Glomerular visceral epithelial cell (primary cell): ENCODE measurements around the gene IRF2.

Experiments
- DNase-seq: peaks from one replicate; pipeline ENCODE4 v3.0.0-alpha.2; 2016; ENCODE audit errors: extremely low spot score

Gene IRF2

DNA sequence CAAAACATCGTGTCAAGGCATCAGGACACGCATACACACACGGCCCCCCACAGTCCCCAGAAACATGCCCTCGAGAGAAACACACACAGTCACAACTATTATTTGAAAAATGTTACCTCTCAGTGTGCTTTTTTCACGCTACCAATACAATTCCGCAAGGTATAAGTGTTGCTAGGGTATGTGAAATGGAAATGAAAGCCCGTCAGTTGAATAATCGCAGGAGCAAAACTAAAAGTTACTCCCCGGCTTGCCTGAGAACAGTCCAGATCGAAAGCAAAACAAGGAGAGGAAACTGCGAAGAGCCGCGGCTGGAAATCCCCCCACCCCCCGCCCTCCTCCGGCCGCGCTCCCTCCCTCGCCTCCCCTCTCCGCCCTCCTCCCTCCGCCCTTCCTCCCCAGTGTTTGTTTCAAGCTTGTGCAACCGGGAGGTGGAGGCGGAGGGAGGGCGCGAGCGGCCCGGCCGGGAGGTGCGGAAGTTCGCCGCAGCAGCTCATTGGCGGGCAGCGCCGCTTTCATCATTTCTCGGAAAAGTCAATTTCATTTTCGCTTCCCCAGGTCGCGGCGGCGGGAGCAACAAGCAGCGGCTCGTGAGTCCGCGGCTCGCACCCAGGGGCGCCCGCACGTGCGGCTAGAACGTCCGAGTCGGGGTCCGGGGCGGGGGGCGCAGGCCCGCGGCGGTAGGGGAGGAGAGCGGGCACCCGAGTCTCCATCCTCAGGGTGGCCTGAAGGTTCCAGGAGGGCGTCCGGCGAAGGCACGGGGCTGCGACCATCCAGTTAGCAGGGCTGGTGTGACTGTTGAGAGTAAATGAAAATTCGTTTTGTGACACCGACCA lies at the start of gene IRF2:
Gene IRF2 (minus strand): TSS at position 288 of the 833 bp plus-strand sequence. CDS start 45,486 bp downstream, outside the sequence.
- DNase-seq, result peak; percentile 98

GRCh38 chr4:184515606-184516005 lies 41.3 kb upstream of the IRF2 start:
- no peak for DNase-seq

- peak; percentile 77 for DNase-seq
Measured at GRCh38 chr4:184514121-184514988, 40.0 kb upstream of the IRF2 start.

DNA sequence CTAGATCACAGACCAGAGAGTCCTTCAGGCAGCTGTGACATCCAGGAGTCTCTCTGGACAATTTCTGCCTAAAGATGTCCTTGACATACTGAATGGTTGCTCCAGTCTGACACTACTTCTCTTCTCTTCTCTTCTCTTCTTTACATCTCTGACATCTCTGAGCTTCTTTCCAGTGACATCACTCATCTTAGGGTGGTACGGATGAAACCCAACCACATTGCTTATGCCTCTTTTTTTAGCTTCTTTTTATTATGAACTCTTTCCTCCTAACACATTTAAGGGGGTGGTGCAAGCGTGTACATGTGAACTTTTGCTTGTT lies 39.4 kb upstream of the IRF2 start:
- DNase-seq, result no peak

DNA sequence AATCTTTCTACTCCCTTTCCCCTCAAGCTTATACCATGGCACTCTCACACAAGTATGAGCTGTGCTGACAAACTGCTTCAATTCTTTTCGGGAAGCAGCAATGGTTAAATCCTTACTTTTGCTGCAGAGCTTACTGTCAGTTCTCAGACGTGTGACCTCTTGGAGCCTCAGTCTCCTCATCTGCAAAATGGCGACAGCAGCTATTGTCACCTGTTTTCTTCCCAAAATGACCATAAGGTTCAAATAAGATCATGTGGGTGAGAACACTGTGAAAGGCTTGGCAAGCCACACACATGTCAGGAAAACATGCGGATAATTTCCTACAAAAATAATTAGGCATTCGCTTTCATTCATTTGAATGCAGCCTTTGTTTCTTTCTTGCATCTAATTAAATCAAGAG lies 36.8 kb upstream of the IRF2 start:
- no peak for DNase-seq

GRCh38 chr4:184510401-184510800 lies 36.1 kb upstream of the IRF2 start:
- DNase-seq, result no peak

DNA sequence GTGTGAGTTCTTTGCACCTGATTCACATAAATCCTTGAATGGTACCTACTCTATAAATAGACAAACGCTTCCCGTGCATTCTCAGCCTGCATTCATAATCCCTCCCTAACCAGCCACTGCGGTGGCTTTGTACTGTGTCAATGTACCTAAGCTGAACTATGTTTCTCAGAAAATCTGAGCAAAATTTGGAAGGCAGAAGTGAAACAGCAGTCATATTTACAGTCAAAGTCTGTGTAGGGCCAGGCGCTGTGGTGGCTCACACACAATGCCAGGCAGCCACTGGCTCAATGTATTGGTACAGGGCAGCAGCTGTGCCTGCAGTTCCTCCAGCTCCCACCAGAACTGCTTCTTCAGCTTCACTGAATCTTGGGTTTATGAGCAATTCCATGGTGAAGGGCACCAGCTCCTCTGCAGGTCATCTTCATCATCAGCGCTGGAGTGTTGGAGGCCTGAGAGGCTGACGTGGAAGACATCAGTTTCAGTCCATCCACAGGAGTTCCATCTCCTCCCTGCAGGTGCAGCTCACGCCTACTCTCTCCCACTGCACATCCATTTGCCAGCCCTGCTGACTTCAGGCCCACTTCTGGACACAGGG lies 32.3 kb upstream of the IRF2 start:
- DNase-seq, result peak; percentile 7

GRCh38 chr4:184504385-184504784 lies 30.0 kb upstream of the IRF2 start:
- DNase-seq, result no peak

GRCh38 chr4:184503869-184504300 lies 29.5 kb upstream of the IRF2 start:
- no peak for DNase-seq

DNA sequence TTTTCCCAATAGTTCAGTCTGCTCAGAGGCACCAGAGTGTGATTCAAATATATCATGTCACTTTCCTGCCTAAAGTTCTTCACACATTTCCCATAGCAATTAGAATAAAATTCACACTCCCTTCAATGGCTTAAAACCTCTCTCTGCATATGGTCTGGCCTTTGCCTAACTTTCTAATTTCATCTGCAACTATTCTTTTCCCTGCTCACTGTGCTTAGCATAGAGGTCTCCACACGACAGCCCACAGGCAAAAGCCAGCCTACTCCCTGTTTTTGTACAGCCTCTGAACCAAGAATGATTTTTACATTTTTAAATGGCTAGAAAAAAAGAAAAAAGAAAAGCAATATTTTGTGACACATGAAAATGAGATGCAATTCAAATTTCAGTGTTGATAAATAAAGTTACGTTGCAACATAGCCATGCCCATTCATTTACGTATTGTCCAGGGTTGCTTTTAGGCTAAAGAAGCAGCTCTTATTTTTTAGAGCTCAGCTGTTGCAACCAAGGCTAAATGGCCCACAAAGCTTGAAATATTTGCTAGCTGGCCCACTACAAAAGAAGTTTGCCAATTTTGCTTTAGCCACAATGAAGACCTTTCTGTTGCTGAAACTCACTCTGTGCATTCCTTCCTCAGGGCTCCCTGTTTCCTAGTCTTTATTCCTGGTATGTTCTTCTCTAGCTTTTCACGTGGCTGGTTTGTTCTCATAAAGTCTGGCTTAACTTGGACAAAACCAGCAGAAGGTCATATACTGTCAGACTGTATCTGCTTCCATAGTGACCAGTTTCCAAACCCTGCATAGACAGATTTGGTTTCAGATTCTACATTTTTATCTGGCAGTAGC lies 26.6 kb upstream of the IRF2 start:
- DNase-seq, result no peak

DNA sequence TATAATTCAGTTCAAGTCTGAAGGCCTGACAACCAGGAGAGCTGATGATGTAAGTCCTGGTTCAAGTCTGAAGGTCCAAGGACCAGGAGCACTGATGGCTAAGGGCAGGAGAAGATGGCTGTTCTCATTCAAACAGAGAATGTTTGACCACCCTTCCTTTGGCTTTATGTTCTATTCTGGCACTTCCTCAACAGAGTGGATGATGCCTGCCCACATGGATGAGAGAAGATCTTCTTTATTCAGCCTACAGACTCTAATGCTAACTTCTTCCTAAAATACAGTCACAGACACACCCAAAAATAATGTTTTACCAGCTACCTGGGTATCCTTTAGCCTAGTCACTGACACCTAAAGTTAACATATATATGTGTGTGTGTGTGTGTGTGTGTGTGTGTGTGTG lies 25.6 kb upstream of the IRF2 start:
- DNase-seq, result no peak

DNA sequence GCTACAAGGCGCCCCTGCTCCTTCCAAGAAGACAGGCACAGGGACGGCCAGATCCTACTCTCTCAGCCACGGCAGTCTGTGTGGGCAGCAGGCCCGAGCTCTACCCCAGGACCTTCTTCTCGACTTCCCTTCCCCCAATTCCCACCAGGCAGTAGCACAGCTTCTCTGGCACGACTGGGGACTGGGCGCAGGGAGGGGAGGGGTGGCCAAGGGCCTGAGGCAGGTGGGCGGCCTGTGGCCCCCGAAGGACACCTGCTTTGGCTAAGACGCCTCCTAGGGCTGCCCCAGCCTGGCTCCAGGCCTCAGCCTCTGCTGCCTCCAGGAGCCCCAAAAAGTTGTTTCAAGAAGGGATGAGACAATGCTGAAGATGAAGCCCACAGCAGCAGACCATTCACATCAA lies 24.2 kb upstream of the IRF2 start:
- DNase-seq, result no peak

DNA sequence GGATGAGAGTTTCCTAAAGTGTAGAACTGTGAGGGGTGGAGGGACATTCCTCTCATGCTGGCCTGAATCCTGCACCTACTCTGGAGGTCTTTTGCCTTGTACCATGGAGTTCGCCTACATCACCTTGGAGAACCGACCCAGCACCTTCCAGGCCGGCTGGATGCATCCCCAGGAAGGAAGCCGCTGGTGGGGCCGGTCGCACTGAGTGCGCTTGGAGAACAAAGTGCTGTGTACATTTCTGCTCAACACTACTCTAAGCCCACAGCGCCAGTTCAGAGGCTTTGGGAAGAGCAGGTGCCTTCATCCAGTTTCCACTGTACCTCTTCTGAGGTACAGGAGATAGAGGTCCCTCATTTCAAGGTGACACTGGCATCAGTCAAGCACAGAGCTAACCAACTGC lies 15.4 kb upstream of the IRF2 start:
- no peak for DNase-seq

DNA sequence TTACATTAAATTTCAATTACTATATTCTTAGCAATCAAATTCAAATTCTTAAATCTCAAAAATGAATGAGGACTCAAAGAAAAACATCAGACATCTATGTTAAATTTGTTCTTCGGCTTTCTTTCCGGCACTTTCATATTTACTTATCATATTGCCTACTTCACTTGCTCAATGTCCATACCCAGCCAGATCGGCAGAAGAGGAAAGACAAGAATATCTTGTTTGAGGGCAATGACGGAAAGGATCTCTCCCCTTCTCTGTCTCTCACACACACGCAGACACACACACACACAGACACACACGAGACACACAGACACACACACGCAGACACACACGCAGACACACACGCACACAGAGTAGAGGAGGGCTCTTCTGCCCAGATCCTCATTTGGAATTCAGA lies 13.2 kb upstream of the IRF2 start:
- DNase-seq, result no peak

DNA sequence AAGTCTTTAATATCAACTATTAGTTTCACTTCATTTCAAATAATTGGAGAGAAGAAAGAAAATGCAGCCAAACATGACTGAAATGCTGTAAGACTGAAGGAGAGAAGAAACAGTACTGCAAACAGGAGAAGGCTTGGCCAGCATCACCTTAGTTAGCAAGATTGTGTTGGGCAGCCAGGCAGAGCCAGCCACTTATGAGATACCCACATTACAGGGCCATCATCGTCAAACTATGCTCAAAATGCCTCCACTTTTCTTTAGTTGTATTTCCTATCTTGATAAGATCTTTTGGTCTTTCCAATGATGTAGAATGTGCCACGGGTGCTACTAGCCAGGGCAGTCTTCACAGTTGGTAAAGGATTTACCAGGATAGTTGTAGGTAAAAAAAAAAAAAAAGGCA lies 10.9 kb upstream of the IRF2 start:
- DNase-seq, result no peak

DNA sequence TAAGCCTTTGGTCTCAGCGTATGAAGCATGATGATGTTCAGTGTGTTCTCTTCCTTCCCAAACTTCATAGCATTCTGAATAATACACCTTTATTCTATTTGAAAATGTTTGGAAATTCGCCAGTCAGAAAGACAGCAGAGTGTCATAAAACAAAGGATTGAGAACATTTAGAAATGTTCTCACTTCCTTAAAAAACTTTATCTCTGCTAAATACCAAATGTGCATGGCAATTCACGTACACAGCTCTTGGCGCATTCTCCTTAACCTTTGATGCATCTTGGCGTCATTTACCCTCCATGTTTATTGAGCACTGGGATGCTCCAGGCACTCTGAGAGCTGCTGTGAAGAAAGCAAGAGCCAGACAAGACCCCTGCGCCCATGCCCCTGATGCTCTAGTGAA lies 7.2 kb upstream of the IRF2 start:
- DNase-seq, result no peak

DNA sequence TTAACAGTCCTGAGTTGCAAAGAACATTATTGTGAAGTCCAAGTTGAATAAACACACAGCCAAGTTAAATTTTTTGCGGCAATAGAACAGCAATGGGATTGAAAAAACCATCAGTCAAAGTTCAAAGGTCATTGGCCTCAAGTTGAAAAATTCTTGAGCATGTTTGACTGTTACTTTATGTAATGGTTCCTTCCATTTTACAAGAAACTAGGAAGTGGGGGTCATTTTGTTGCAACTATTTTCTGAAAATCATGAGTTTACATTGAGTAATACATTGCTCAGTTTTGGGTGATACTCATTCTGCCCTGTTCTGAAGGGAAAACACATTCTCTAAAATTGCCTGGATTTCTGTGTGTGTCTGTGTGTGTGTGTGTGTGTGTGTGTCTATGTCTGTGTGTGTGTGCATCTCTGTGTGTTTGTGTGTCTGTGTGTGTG lies 5.2 kb upstream of the IRF2 start:
- no peak for DNase-seq

DNA sequence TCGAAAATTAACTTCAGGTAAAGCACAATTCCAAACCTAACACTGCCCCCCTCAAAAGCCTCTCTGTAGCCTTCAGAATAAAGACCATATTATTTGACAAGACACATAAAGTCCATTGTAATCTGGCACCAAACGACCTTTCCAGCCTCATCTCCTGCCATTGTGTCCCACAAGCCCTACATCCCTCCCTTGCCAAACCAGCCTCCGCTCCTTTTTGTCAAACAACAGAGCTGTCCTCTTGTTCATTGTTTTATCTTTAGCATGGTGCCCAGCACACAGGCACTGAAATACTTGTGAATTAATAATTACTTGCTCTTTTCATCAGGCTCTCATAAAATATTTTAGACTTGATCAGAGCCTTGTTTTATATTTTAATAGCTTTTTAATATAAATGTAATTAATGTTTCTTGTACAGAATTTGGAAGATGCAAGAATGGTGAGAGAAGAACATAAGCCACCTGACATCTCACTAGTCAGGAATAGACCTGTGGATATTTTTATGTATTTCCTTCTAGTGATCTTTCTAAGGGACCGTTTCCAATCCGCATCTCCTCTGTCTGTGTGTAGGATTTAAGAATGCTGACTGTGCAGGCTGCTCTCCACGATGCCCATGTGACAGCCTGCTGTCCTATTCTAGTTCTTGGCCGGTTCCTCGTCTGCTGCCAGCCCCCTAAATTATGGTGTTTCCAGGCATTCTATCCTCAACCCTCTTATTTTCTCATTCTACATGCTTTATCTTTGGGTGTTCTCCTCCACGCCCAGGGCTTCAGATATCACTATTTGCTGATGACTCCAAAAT lies 3.0 kb upstream of the IRF2 start:
- no peak for DNase-seq

GRCh38 chr4:184476695-184477094 lies 2.3 kb upstream of the IRF2 start:
- no peak for DNase-seq

DNA sequence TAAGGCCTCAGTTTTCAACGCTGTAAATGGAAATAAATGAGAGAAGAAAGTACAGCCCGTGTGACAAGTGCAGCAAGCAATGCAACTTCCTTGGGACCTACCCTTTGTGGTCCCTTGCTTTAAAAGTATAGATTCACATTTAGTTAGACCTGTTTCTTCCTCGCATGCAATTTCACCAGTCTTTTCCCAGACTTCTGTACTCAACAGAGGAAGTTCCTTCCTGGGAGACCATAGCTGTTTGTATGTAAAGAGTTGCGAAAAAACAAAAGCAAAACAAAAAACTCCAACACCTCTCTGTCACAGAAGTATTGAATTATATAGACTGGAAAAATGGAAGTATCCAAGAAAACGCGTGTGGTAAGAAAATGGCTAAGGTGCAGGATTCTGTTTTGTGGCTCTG lies 1.1 kb upstream of the IRF2 start:
- DNase-seq, result no peak

DNA sequence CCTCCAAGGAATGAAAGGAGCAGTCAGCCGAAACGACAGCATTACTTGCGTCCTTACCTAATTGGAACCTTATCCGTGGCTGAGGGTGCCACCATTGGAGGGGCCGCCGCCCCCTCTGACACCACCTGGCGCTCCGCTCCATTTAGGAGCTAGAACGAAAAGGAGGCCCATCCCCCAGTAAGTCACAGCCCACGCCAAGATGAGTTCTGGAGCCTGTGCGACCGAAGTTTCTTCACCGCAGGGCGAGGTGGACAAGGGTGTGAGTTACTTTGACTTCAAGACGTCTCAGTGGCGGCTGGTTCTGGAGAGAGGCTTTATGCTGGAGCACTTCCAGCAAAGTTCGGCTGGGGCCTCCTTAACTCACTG lies 729 bp upstream of the IRF2 start:
- DNase-seq, result peak; percentile 41
